ENCODE results near the gene POLRMT.

DNA sequence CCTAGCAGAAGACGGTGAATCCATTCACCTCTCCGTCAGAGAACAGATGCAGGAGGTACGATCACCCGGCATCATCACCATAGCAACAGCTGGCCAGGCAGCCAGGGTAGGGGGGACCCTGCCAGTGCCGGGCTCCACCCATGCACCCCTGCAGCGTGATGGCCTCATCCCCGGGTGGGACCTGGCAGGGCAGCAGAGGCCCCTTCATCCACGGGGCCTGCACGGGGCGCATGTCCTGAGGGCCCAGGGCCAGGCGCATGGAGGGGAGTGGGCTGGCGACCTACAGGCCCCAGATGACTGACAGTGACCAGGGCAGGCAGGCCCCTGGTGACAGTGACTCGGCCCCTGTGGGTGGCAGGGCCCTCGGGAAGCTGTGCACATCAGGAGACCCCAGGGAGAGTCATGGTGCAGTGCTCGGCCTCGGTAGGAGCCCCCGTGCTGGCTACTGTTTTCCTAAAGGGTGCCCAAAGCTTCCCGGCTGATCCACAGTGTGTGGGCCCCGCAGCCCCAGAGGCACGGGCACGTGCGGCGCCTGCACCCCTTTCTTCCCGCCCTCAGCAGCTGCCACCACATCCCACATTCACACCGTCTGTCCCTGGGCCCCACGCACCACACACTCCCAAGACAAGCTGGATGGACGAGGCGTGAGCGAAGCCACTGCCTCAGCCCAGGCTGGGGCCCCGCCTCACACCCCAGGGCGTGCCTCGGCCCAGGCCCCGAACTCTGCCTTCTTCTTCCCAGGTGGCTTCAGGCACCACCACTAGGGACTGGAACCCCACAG, 24.9 kb upstream of the POLRMT start:
- no peak for TF ChIP-seq POLR2A (IDR thresholded peaks at IDR 0.05)
- no peak for TF ChIP-seq CTCF (IDR thresholded peaks at IDR 0.05)

Data from right lobe of liver (tissue), 4 donors.